Stimulated activated CD8-positive, alpha-beta memory T cell treated with anti-CD3 and anti-CD28 coated beads, Interleukin-4, amount 100 ng/mL, for 48 hours (primary cell): ENCODE results near the gene PCP4L1.
A peak's percentile ranks its signal among the peaks of the same experiment; 100 is the strongest.
"Not testable (repeated sequence)": the region's sequence is repeated elsewhere in the genome, so short reads cannot be mapped to it uniquely, and the experiment has no call there.

Experiments used
- DNase-seq: peaks from one replicate; pipeline ENCODE4 v3.0.0-alpha.2; 2020

PCP4L1 gene

DNA sequence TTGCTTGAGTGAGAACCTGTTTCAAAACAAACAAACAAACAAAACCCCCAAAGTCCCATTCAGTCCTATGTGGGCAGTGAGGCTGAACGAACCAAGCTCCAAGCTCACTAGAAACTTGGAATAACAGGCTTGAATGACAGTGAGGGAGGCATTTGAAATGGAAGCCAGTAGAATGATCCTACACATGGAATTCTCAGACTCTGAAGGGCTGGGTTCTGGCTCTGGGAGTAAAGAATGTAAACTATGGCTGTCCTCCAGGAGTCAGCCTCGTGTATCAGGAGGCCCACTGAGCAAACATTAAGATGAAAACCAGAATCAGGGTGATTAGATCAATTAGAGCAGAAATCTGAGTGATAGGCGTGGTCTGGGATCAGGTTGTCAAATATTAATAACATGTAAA lies 14.9 kb downstream of the PCP4L1 start:
- DNase-seq, result no peak

GRCh38 chr1:161274874-161275273 lies 16.3 kb downstream of the PCP4L1 start:
- no peak for DNase-seq

- DNase-seq, result no peak
These were observed 24.4 kb downstream of the PCP4L1 start for GRCh38 chr1:161282991-161283390.

DNA sequence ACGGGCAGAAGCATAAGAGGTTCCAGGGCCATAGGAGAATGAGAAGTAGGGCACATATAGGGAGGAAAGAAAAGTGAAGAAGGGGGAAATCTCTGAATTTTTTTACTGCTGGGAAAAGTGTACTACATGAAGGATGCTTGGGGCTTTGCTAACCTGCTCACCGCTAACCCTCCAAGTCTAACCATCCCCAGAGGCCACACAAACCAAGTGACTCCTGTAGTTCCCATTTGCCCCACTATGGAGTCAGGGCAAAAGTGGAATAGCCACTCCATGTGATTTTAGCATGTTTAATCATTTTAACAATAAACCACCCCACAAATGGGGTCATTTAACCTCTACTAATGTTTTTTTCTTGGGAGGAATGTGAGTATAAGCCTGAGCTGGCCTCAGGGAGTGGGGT lies 26.6 kb downstream of the PCP4L1 start:
- no peak for DNase-seq

DNA sequence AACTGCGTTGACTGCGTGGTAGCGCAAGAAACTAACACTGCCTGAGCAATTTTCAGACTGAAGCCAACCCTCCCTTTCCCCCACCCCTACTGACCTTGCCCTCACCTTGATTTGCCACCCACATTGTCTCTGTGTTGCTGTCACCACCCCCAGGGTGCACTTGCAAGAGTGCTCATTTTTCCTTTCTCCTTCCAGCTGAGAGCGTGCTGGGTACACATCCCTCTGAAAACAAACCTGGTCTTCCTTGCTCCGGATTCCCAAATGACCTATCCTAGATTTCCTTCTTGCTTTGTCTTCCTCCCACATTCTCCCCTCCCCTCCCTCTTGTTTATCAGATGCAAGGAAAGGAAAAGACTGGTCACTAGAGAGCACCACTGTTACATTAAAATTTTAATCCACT lies 27.0 kb downstream of the PCP4L1 start:
- no peak for DNase-seq

- DNase-seq, result no peak
These were observed 29.0 kb downstream of the PCP4L1 start for GRCh38 chr1:161287482-161288054.

GRCh38 chr1:161290779-161291178 lies 32.2 kb downstream of the PCP4L1 start:
- no peak for DNase-seq

- DNase-seq, result no peak
These were observed 38.9 kb downstream of the PCP4L1 start for GRCh38 chr1:161297415-161297814.

GRCh38 chr1:161298116-161298515 lies 39.6 kb downstream of the PCP4L1 start:
- no peak for DNase-seq

- DNase-seq, result no peak
These were observed 40.8 kb downstream of the PCP4L1 start for GRCh38 chr1:161299347-161299746.

- no peak for DNase-seq
These were observed 41.9 kb downstream of the PCP4L1 start for GRCh38 chr1:161300478-161300877.

DNA sequence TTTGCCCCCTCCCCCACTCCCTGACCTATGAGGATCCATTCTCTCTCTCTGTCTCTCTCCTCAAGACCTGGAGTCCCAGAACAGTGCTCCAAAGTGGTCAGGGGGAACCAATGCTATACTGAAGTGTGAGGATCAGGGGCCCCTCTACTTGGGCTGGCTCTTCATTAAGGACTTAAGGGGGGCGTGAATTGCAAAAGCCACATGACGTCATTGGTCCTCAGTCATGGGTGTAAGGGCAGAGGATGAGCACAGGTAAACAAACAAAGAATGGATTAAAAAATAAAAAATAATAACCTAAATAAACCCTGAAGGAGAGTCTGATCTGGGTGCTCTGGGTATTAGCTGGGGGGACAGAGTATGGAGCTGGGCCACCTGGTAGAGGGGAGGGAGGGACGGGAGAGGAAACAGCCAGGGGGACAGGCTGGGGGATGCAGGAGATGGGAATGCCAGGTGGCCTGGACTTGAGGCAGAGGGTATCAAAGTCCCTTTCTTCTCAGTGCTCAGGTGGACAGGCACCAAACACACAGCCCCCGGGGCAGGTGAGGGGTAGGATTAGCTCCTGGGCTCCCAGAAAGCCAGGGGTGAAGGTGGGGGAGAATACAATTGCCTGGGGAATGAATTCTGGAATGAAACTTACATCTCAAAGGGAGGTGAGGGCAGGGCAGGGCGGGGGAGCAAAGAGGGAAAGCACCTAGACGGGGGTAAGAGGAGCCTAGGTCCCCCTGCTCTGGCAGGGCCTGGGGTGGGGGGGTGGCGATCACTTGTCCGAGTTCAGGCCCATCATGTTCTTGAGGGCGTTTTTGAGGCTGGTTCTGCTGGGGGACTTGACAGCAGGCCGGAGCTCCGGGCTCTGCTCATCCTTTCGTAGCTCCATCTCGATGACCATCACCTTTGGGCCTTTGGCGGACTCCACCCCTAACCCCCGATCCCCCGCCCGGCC lies 46.7 kb downstream of the PCP4L1 start:
- DNase-seq, result no peak

- peak; percentile 91 for DNase-seq
These were observed 47.4 kb downstream of the PCP4L1 start for GRCh38 chr1:161305867-161306519.

- no peak for DNase-seq
These were observed 48.8 kb downstream of the PCP4L1 start for GRCh38 chr1:161307230-161307768.

DNA sequence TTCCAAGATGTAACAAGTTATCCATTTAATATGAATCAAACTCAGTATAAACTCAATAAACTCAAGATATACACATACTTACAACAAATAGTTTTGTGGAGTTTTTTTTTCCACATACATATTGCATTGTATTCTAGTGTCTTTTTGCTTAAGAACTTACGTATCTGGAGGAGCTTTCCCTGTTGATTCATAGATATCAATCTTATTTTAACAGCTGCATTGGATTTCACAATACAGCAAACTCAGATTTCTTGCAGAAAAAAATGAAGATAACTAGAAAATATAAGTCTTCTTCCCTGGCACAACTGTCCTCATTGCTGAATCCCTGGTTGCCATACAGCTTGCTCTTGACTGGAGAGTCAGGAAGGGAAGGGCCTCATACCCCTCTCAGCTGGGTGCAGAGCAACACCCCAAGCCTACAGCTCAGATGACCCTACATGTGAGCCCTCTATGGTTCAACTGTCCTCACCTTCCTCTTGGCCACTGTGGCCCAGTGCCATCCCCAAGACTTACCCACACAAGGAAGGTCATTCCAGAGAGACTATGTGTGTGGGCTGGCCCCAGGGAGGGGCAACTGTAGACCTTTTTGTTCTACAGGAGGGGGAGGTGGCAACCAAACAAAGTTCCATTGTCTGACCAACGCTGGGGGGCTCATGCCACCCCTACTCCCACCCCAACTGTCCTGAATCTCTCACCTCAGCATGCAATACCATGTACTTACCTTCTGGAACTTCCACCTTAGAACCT lies 49.5 kb downstream of the PCP4L1 start:
- DNase-seq, result no peak

DNA sequence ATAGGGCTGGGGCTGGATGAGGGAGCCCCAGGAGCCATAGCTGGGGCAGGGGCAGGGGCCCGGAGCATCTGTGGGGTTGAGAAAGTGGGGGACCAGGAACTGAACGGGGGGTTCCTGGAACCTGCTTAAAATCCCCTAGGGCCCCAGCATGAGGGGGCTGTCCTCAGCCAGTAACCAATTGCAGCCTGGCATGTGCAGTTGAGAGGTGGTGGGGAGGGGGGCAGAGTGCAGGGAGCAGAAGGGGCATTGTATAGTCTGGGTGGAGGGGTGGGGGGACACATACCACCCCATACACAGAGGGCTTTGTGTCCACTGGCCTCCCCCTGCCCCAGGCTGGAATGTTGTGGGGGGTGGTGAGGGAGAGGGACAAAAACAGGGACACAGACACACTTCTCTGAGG lies 51.3 kb downstream of the PCP4L1 start, which contains the start of gene MPZ:
Gene MPZ, minus strand, starts transcription at position 101 of the 400 bp plus-strand sequence. Its CDS starts 63 bp downstream, at position 38.
- DNase-seq, result no peak

- no peak for DNase-seq
These were observed 53.1 kb downstream of the PCP4L1 start for GRCh38 chr1:161311595-161312181.

DNA sequence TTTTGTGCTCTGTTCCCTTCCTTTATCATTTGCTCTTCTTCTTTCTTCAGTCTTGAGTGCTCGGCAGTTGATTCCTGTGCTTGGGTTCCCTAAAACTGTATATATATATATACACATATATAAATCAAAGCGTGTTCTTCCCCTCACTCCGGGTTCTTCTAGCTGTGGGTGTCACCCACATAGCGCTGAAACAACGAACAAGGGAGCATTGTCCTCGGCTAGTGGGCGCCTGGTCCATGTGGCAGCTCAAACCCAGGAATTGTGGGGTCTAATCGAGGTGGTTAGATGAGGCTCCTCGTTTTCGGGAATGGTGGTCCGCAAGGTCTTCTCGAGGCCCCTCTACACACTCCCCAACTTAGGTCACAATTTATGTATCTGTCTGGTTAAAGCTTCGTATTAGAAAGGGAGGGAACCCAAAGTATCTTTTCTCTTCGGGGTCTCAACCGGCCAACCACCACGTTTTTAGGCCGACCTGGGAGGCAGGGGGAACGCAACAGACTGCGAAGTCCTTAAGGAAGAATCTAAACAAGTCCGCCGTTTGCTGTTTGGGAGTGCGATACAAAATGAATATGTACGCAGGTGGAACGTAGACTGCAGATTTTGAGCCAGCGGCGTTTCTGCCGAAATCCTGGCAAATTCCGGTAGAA lies 55.1 kb downstream of the PCP4L1 start:
- DNase-seq, result no peak

GRCh38 chr1:161314201-161314981 lies 55.8 kb downstream of the PCP4L1 start, which contains the start of gene SDHC:
TSS of gene SDHC (plus strand) at chr1:161314381. CDS start at chr1:161314406, 25 bp downstream.
- peak; percentile 90 for DNase-seq

DNA sequence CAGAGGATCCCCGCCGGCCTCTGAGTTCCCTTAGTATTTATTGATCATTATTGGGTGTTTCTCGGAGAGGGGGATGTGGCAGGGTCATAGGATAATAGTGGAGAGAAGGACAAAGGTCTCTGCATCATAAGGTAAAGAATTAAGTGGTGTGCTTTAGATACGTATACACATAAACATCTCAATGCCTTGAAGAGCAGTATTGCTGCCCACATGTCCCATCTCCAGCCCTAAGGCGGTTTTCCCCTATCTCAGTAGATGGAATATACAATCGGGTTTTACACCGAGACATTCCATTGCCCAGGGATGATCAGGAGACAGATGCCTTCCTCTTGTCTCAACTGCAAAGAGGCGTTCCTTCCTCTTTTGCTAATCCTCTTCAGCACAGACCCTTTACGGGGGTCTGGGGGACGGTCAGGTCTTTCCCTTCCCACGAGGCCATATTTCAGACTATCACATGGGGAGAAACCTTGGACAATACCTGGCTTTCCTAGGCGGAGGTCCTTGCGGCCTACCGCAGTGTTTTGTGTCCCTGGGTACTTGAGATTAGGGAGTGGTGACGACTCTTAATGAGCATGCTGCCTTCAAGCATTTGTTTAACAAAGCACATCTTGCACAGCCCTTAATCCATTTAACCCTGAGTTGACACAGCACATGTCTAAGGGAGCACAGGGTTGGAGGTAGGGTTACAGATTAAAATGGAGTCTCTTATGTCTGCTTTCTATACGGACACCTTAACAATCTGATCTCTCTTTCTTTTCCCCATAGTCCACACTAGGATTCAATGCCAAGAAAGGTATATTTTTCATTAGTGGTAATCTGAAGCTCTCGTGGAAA lies 57.5 kb downstream of the PCP4L1 start:
- DNase-seq, result not testable (repeated sequence)
